Stomach (tissue), 19 donors: ENCODE measurements around the gene CHRNA1. TPM values are rescaled to one million over a fixed set of nuclear protein-coding genes. Genes with fewer than 3 reads are reported as not detected.

Source experiments
- DNase-seq, 2 donors: peaks; one replicate each; pipeline versions ENCODE4 v3.0.0 to v3.0.0-alpha.2; 2013 to 2019
- H3K27ac ChIP-seq, 5 donors: fragments of 200-600 bp in 4 of 5; sonication (generic) in 4 of 5; one replicate each; pipeline ENCODE4 v1.5.1; 2013 to 2019; ENCODE audit warnings: mild to moderate bottlenecking in 1 of 5, moderate library complexity in 1 of 5
- H3K27me3 ChIP-seq, 3 donors: fragments of 200-600 bp; sonication (generic); one replicate each; pipeline ENCODE4 v1.5.1; 2017 to 2019; ENCODE audit warnings: mixed run types in 1 of 3
- H3K36me3 ChIP-seq, 4 donors: fragments of 200-600 bp; sonication (generic); 1 replicate in 3 of 4; 2 replicates in 1 of 4; pipeline ENCODE4 v1.5.1; 2016 to 2019
- H3K4me1 ChIP-seq, 4 donors: fragments of 200-600 bp; sonication (generic); one replicate each; pipeline ENCODE4 v1.5.1; 2016 to 2019
- H3K4me3 ChIP-seq, 4 donors: fragments of 200-600 bp; sonication (generic) in 3 of 4; one replicate each; pipeline ENCODE4 v1.5.1; 2016 to 2019; ENCODE audit warnings: mild to moderate bottlenecking in 1 of 4
- H3K9me3 ChIP-seq, 4 donors: fragments of 200-600 bp; sonication (generic); one replicate each; pipeline ENCODE4 v1.5.1; 2016 to 2019
- CTCF ChIP-seq, 7 experiments: fragments of 450-650 bp in 4 of 7; fragments of 200-600 bp in 3 of 7; sonication (generic) in 3 of 7; IDR thresholded peaks; one replicate each; pipeline ENCODE4 v1.5.1; 2016 to 2019; ENCODE audit warnings: antibody characterized with exemption in 7 of 7, control low read depth in 2 of 7, mild to moderate bottlenecking in 1 of 7
- EP300 ChIP-seq: sonication (generic); formaldehyde crosslinking; IDR thresholded peaks from one replicate; pipeline ENCODE4 v1.6.1; 2017; ENCODE audit warnings: antibody characterized with exemption
- POLR2A ChIP-seq, 4 donors: fragments of 450-650 bp; IDR thresholded peaks; one replicate each; pipeline ENCODE4 v1.6.1; 2016; ENCODE audit warnings: antibody characterized with exemption in 4 of 4, control low read depth in 2 of 4, mild to moderate bottlenecking in 1 of 4, moderate library complexity in 1 of 4
- POLR2AphosphoS5 ChIP-seq, 3 donors: sonication (generic); formaldehyde crosslinking; IDR thresholded peaks; one replicate each; pipeline ENCODE4 v1.6.1; 2016; ENCODE audit warnings: antibody characterized with exemption in 3 of 3
- WGBS, 5 donors: extraction: QIAGEN DNeasy Blood & Tissue Kit in 3 of 5; methylation state at CpG; one replicate each; pipeline versions ENCODE4 v1.1.5 to v1.1.7; 2013 to 2018; 5-methylcytosine and 5-hydroxymethylcytosine counted together
- intact Hi-C: fragments of 100-400 bp; cut with DNase I; formaldehyde crosslinking; loops from one replicate; pipeline ENCODE4 v1.15.1; 2023; ENCODE audit warnings: low total_unique reads
- long read RNA-seq, 10 donors: transcript quantifications; one replicate each; lab custom pipeline, GENCODE V29; 2026
- polyA plus RNA-seq, 3 donors: library from polyadenylated mRNA; stranded (reverse); fragments of 200-250 nt; gene quantifications; one replicate each; pipeline ENCODE4 v1.2.3, GENCODE V29; 2013
- total RNA-seq, 5 donors: library from RNA; depleted of rRNA; stranded (reverse); fragments of >200 nt; gene quantifications; one replicate each; pipeline versions ENCODE4 v1.1.0 to v1.2.3, GENCODE V29; 2014 to 2016
- donor health status: healthy with polysubstance abuse.
- donor health status: Bipolar disorder and iron deficiency.
- donor health status: healthy.

The CHRNA1 gene
- total RNA-seq (not detected), polyA plus RNA-seq (under 1 TPM in 1 of 3 donors, not detected in 2; 0.46 TPM)
- long read RNA-seq, donor 1 = 0 reads
- long read RNA-seq, donor 2 = 0 reads
- long read RNA-seq, donor 3 = 0 reads
- long read RNA-seq, donor 4 = 0 reads
- long read RNA-seq, donor 5 = 0 reads
- long read RNA-seq, donor 6 = 0 reads
- long read RNA-seq, donor 7, partial matches to known transcripts = 0 of 1 reads
- long read RNA-seq, donor 7, other reads (novel, unspliced or antisense) = 0 of 1 reads
- long read RNA-seq, donor 8 = 0 reads
- long read RNA-seq, donor 9 = 0 reads
- long read RNA-seq, donor 10 = 0 reads

- 70 to 79% (median 76%) methylated on average over 12 to 13 of the region's 13 CpGs for WGBS, 5 donors
- H3K27ac ChIP-seq = no peak within 1 kb of the TSS
- intact Hi-C loops = no loop called here
- peaks cover 0 to 8% (median 0%) of the 10 kb centered on the region in 3 donors for H3K27me3 ChIP-seq
- H3K36me3 ChIP-seq = no peaks in the 10 kb centered on the region
- H3K4me1 ChIP-seq = no peaks in the 10 kb centered on the region
- no peak within 1 kb of the TSS for H3K4me3 ChIP-seq
- DNase-seq = no peak
- H3K9me3 ChIP-seq = no peaks in the 10 kb centered on the region
- TF ChIP-seq POLR2A (IDR thresholded peaks at IDR 0.05) = no peak
- no peak for TF ChIP-seq CTCF (IDR thresholded peaks at IDR 0.05)
- TF ChIP-seq POLR2AphosphoS5 (IDR thresholded peaks at IDR 0.05) = no peak
- TF ChIP-seq EP300 = no peak
Measured at GRCh38 chr2:174764280-174765255, at the start of gene CHRNA1. Gene CHRNA1, minus strand, starts transcription at chr2:174764472. Its CDS starts 78 bp downstream, at chr2:174764394.

- Histone ChIP-seq H3K4me3 (no peak overlapping the region), H3K36me3 (peaks cover 0 to 14% (median 0%) of the 10 kb centered on the region in 4 donors), H3K4me1 (no peaks in the 10 kb centered on the region), H3K27ac (no peak overlapping the region), H3K9me3 (no peaks in the 10 kb centered on the region), H3K27me3 (no peaks in the 10 kb centered on the region)
- no peak for TF ChIP-seq POLR2AphosphoS5 (IDR thresholded peaks at IDR 0.05)
- TF ChIP-seq CTCF (IDR thresholded peaks at IDR 0.05) = no peak
- no peak for TF ChIP-seq POLR2A (IDR thresholded peaks at IDR 0.05)
- TF ChIP-seq EP300 = no peak
- intact Hi-C loops = no loop called here
- 95 to 98% (median 96%) methylated on average over 7 of the region's 7 CpGs for WGBS, 5 donors
- DNase-seq = no peak
Measured at GRCh38 chr2:174812037-174812436, 47.8 kb upstream of the CHRNA1 start.

GRCh38 chr2:174807931-174808330, 43.7 kb upstream of the CHRNA1 start:
- intact Hi-C loops = no loop called here
- TF ChIP-seq POLR2AphosphoS5 (IDR thresholded peaks at IDR 0.05) (no peak), POLR2A (IDR thresholded peaks at IDR 0.05) (no peak), CTCF (IDR thresholded peaks at IDR 0.05) (no peak), EP300 (no peak)
- Histone ChIP-seq H3K36me3 (peaks cover 0 to 14% (median 0%) of the 10 kb centered on the region in 4 donors), H3K4me3 (no peak overlapping the region), H3K9me3 (no peaks in the 10 kb centered on the region), H3K27me3 (no peaks in the 10 kb centered on the region), H3K4me1 (no peaks in the 10 kb centered on the region), H3K27ac (no peak overlapping the region)
- DNase-seq = no peak
- 60 to 71% (median 66%) methylated on average over 1 of the region's 1 CpG for WGBS, 5 donors

GRCh38 chr2:174805803-174806202, 41.5 kb upstream of the CHRNA1 start:
- H3K27ac ChIP-seq = no peak overlapping the region
- H3K4me3 ChIP-seq = no peak overlapping the region
- no peaks in the 10 kb centered on the region for H3K27me3 ChIP-seq
- 78 to 100% (median 82%) methylated on average over 1 of the region's 1 CpG for WGBS, 5 donors
- H3K4me1 ChIP-seq = no peaks in the 10 kb centered on the region
- intact Hi-C loops = no loop called here
- DNase-seq = no peak
- no peaks in the 10 kb centered on the region for H3K9me3 ChIP-seq
- peaks cover 0 to 16% (median 0%) of the 10 kb centered on the region in 4 donors for H3K36me3 ChIP-seq
- TF ChIP-seq EP300 (no peak), CTCF (IDR thresholded peaks at IDR 0.05) (no peak), POLR2A (IDR thresholded peaks at IDR 0.05) (no peak), POLR2AphosphoS5 (IDR thresholded peaks at IDR 0.05) (no peak)
